ENCODE measurements around the gene ALK. TPM values are rescaled to one million over a fixed set of nuclear protein-coding genes. Genes with fewer than 3 reads are reported as not detected.

The ALK gene
- total RNA-seq, 2 experiments from 2014 or later, result not detected

DNA sequence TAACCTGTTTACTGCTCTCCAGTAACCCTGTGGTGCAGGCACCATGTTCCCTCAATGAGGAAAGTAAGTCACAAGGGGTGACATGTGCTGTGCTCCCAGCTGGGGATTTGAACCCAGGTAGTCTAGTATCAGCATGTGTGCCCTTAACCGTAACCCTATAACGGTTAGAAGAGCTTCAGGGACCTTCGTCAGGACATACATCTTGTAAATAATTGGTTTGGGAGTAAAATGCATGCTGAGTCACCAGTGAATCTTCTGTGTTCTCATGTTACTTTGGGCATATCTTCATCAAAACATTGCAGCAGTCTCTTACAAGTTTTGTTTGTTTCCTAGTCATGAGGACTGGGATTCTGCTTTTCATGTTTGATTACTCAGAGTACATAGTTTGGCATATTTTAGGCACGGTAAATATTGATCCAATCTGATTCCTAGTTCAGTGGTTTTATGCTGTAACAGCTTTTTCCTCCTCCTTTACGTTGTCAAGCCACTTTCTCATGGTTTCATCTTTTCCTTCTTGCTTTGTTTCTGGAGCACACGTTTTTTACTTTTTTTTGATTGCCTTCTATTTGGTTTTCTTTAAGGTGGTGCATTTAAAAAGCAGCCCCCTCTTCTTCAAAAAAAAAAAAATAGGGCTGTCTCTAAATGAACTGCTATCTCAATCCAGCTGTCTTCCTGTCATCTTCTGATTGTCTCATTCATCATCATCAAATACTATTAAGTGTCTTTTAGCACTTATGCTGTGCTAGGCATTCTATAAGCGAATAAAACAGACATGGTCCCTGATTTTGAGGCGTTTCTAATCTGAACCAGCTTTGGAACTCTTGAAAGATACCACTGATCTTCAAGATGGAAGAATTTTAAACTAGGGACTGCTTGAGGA is 755.8 kb downstream of the ALK start:
- ChIA-PET CTCF (no interaction called here), POLR2A (no interaction called here)

DNA sequence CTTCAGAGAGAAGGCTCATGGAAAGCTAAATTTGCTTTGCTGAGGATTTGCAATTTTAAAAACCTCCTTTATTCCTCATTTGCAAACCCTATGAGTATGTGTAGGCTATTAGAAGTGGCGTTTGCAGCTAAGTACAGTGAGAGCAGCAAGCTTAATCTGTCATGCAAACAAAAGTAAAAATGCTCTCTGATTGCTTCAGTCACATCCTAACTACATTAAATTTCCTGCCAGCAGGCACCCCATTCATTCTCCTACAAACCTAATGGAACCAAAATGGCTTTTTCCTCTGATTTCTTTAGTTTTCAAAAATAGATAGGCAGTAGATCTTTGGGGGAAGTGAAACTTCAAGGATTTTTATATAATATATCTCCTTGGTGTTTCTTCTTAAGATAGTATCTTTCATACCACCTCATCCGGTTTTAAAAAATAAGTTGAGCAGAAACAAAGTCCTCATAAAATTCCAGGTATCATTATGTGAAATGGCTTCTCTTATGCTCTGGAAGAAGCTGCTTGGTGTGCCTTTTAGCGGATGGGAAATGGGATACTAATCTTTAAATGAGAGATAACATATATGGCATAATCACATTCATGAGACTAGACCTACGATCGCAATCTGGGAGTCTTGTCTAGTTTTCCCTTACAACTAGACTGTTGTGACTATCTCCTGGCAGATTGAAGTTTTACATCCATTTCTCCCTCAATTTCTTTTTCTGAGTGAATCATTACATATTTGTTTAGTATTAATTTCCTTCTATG is 757.1 kb downstream of the ALK start:
- CTCF ChIA-PET, result no interaction called here

DNA sequence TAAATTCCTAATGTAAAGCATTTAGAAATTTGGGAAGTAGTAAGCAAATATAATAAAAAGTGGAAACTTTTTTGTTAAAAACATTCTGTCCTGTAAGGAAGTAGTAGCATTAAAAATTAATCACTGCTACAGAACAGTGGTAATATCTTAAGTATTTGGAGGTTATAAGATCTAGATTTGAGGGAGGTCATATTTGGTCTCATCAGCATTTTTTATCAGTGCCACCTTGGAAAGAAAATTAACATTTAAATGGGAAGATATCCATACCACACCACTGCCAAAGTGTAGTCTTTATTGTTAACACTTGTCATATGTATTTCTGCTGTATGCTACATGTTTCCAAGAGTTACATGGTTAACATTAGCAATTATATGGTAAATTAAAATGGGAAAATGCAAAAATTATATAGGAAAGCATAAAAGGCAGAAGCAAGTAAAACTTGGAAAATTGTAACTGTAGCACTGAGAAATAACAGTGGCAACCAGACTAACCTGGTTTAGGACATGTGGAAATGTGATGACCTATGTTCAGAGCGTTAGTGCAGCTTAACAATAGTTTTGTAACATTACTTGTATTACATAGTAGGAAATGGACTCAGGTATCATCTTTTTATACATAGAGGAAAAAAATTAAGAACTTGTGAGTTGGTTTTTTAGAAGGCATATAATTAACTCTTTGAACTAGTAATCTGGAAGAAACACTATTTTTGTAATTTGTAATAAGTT is 759.0 kb downstream of the ALK start:
- ChIA-PET CTCF (no interaction called here), POLR2A (no interaction called here)

More for the DNA sequence above, 757.1 kb downstream of the ALK start:
- POLR2A ChIA-PET, result no interaction called here

DNA sequence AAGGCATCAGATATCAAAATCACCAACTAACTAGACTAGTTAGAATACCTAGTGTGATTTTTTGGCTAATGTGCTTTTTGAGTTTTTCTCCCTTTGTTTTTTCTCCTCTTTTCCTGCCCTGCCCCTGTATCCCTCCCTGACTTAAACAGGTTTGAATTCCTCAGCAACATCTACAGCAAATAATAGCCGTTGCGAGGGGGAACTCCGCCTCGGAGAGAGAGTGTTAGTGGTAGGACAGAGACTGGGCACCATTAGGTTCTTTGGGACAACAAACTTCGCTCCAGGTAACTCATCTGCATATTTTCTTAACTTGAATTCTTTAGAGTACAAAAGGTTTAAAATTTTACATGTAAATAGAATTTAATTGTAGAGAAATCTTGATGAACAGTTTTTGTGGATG is 761.2 kb downstream of the ALK start:
- ChIA-PET CTCF (no interaction called here), POLR2A (no interaction called here)

DNA sequence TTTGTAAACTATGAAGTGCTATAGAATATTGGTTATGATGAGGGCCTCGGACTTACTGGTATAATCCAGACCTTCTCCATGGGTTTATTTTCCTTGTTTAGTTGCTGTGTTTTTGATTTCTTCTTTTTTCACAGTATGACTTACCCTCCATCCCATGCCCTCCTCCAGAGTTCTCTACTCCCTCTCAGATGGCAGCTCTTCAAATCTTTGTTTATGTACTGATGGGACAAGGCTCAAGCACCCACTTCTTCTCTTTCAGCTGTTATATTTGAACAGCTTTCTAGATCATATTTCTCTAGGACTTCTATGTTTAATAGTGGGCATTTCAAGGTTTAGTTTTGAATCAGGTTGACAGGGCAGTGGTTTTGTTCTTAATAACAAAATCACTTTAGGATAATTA is 762.3 kb downstream of the ALK start:
- CTCF ChIA-PET, result no interaction called here
- POLR2A ChIA-PET, result no interaction called here

DNA sequence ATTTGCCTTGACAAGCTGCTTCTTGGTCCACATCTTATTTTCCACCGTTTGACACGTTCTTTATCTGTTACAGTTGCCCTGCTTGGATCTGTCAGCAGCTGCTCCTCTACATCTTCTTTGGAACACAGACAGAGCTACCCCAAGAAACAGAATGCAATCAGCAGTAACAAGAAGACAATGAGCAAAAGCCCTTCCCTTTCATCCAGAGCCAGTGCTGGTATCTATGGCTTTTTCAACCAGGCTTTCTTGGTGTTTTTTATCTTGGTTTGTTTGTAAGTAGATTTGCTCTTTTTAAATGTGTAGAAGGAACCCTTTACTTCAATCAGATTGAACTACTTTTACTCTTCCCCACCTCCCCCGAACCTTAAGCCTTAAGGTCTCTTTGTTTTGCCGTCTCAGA is 764.3 kb downstream of the ALK start:
- POLR2A ChIA-PET, result no interaction called here
- CTCF ChIA-PET, result interaction anchor here (1.1 kb wide), 1 partner anchor 205 kb away, joined by 3 read pairs; no protein-coding TSS in a partner anchor

DNA sequence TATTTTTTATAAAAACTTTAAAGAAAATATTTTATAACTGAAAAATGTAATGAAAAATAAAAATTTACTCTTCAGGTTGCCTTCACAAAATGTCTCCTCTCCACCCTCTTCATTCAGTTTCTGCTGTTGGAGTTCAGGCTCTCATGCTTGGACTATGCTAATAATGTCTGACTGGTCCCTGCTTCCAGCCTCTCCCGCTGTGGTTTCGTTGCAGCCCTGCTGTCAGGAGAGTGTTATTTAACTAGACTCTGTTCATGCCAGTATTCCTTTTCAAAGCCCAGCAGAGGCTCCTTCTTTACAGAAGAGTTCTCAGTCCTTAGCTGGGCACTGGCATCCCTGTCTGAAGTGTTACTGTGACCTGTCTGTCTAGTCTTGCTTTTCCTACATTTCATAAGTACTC is 765.8 kb downstream of the ALK start:
- ChIA-PET POLR2A (no interaction called here), CTCF (no interaction called here)

DNA sequence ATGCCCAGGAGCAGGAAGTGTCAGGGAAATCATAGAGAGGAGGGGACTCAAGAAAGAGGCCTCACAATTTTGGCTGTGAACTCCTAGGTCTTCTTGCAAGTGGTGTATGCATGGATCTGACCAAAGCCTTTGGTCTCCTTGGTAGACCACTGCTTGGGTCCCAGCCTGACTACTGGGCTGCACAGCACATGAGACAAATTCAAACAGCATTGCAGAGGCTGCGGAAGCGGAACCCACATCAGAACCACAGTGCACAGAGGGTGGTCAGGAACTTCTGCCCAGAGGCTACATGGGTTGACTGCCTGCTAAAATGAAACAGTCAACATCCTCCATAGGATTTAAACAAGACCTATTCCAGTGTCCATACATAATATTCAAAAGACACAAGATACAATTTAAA is 766.8 kb downstream of the ALK start:
- ChIA-PET CTCF (no interaction called here), POLR2A (no interaction called here)

DNA sequence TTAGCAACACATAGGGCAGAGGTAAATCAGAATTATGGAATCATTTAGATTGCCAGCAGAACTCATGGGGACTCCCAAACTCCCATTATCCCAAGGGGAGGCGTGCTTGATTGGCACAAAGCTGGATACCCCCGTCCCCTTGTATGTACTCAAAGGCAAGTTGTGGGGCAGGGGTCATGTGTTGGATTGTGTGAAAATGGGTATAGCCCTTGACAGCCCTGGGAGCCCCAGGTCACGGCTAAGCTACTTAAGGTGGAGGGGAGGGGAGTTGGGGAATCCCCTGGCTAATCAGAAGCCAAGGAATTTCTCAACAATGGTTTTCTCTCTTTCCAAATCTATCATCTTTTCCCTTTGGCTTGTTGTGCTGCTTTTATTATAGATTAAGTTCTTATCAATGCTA is 773.4 kb downstream of the ALK start:
- ChIA-PET CTCF (no interaction called here), POLR2A (no interaction called here)

DNA sequence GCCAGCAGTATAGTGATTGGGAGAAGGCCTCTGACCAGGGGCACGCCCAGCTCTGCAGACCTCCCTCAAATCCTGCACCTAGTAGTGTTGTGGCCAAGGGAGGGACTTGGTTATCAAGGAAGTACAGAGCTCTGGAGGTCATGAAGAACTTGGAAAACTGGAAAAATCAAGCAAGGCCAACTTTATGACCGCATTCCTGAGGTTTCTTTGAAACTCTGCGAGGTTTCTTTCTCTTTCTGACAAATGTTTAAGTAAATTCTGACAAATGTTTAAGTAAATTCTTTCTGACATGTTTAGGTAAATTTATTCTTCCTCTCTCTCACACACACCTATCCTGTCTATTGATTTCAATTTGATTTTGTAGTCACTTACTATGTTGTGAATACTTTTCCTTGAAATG is 775.2 kb downstream of the ALK start:
- CTCF ChIA-PET, result no interaction called here

DNA sequence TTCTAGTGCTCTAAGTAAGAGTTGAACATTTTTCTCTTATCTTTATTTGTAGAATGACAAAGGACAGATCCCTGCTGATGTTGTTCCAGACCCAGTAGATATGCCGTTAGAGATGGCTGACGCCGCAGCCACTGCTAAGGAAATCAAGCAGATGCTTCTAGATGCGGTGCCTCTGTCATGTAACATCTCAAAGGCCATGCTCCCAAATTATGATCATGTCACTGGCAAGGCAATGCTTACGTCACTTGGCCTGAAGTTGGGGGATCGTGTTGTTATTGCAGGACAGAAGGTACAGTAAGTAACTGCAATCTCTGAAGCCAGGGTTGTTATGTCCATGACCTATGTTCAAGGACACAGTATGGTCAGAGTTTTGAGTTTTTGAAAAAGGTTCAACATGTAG is 777.7 kb downstream of the ALK start:
- POLR2A ChIA-PET, result no interaction called here
- CTCF ChIA-PET, result no interaction called here

More for the DNA sequence above, 775.2 kb downstream of the ALK start:
- POLR2A ChIA-PET, result no interaction called here

Other genes starting within 250 kb of the ALK start
- 10 to 100 TPM; 35.2 to 36.8 TPM for gene YPEL5, start 225.4 kb upstream of the ALK start, total RNA-seq

Data from activated CD8-positive, alpha-beta memory T cell treated with anti-CD3 and anti-CD28 coated beads for 36 hours (primary cell).